NB4 (cell line): Measurements from ENCODE around the gene AHRR.

Experiments
- CTCF ChIP-seq: IDR thresholded peaks from one replicate; pipeline ENCODE4 v1.5.1; 2012; ENCODE audit warnings: low read depth, low read length
- MAX ChIP-seq: IDR thresholded peaks from 2 replicates; pipeline ENCODE4 v1.6.1; 2011; ENCODE audit warnings: low read depth, low read length
- POLR2A ChIP-seq: IDR thresholded peaks from 2 replicates; pipeline ENCODE4 v1.6.1; 2011; ENCODE audit warnings: mild to moderate bottlenecking; ENCODE audit not compliant: insufficient read length; ENCODE audit errors: extremely low read depth

- no peak for TF ChIP-seq POLR2A
- no peak for TF ChIP-seq CTCF
- TF ChIP-seq MAX, result no peak
Observed at GRCh38 chr5:437281-437771, 115.8 kb downstream of the AHRR start.
